ENCODE data around the gene CFAP54.

The CFAP54 gene

DNA sequence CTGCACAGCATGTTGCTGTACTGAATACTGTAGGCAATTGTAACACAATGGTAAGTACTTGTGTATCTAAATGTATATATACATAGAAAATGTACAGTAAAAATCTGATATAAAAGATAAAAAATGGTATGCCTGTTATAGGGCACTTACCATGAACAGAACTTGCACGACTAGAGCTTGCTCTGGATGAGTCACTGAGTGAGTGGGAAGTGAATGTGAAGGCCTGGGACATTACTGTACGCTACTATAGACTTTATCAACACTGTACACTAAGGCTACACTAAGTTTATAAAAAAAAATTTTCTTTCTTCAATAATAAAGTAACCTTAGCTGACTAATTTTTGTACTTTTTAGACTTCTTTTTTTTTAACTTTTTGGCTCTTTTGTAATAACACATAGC is 393.5 kb downstream of the CFAP54 start:
- no peak overlapping the region for H3K4me3 ChIP-seq (ENCODE audit: low read depth, low read length)
- TF ChIP-seq, protein P1, sequence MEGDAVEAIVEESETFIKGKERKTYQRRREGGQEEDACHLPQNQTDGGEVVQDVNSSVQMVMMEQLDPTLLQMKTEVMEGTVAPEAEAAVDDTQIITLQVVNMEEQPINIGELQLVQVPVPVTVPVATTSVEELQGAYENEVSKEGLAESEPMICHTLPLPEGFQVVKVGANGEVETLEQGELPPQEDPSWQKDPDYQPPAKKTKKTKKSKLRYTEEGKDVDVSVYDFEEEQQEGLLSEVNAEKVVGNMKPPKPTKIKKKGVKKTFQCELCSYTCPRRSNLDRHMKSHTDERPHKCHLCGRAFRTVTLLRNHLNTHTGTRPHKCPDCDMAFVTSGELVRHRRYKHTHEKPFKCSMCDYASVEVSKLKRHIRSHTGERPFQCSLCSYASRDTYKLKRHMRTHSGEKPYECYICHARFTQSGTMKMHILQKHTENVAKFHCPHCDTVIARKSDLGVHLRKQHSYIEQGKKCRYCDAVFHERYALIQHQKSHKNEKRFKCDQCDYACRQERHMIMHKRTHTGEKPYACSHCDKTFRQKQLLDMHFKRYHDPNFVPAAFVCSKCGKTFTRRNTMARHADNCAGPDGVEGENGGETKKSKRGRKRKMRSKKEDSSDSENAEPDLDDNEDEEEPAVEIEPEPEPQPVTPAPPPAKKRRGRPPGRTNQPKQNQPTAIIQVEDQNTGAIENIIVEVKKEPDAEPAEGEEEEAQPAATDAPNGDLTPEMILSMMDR (IDR thresholded peaks at IDR 0.05; ENCODE audit: low read depth, low read length, missing control alignments) = no peak
- in situ Hi-C loops (cut with HindIII; ENCODE audit: low sequenced_read_pairs) = no loop called here
- DNase-seq (ENCODE audit: low read depth) = no peak

DNA sequence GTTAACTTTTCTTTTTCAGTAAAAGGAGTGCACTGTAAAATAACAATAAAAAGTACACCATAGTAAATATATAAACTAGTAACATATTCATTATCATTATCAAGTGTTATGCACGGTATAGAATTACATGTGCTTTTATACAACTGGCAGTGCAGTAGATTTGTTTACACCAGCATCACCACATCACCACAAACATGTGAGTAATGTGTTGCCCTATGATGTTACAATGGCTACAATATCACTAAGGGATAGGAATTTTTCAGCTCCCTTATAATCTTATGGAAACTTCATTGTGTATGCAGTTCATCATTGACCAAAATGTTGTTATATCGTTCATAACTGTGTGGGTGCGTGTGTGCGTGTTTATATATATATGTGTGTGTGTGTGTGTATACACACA is 394.2 kb downstream of the CFAP54 start:
- no peak for DNase-seq (ENCODE audit: low read depth)
- in situ Hi-C loops (cut with HindIII; ENCODE audit: low sequenced_read_pairs) = no loop called here
- TF ChIP-seq, protein P1 (IDR thresholded peaks at IDR 0.05; ENCODE audit: low read depth, low read length, missing control alignments) = no peak
- no peak overlapping the region for H3K4me3 ChIP-seq (ENCODE audit: low read depth, low read length)

DNA sequence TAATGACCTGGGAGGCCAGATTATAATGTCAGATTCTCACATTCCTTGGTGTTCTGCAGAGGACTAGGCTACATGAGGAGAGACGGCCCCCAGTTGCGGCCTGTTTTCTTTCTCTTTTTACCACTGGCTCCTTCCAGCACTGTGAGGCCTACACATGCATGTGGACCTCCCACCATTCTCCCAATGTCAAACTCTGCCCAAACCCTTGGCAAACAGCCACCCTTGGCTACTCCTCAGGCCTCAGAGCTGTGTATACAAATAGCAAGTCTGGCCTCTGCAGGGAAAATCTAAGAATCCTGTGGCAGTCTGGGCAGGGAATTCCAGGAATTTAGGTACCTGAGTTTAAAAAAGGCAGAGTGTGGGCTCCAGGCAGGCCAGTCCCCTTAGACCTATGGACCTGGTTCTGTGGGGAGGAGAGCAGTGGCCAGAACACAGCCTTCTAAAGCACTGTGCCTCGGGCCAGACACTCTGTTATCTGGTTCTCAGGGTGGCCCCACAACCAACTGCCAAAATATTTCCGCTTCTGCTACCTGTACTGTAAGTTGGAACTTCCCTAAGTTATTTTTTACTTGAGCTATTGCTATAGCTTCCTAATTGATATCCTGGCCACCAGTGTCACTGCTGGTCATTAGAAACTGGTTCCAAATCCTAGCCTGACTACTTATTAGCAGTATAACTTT is 397.8 kb downstream of the CFAP54 start:
- H3K4me3 ChIP-seq (ENCODE audit: low read depth, low read length) = no peak overlapping the region
- peak; percentile 94 for DNase-seq (ENCODE audit: low read depth)
- TF ChIP-seq, protein P1 (IDR thresholded peaks at IDR 0.05; ENCODE audit: low read depth, low read length, missing control alignments) = no peak
- in situ Hi-C loops (cut with HindIII; ENCODE audit: low sequenced_read_pairs) = no loop called here

DNA sequence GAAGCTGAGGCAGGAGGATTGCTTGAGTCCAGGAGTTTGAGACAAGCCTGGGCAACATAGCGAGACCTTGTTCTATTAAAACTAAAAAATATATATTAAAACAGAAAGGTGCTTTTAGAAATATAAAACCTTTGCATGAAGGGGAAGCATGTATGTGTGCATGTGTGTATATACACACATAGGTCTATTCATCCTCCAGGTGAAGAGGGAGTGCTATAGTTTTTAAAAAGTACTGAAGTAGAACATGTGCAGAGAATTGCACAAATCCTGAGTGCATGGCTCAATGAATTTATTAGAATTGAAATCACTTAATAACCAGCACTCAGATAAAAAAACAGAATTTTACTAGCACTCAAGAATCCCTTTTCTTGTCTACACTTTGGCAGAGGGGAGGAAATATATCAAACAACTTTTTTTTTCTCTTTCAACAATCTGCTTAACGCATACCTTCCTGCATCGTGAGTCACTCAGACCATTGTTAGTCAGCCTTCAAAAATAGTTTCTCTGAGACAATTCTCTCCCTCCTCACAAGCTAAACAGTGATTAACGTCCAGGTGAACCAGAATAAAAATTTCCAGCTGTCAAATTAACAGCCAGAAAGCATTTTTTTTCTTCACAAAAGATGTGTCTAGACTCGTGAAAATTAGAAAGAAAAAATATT is 400.0 kb downstream of the CFAP54 start:
- peak; percentile 40 for DNase-seq (ENCODE audit: low read depth)
- H3K4me3 ChIP-seq (ENCODE audit: low read depth, low read length) = no peak overlapping the region
- in situ Hi-C loops (cut with HindIII; ENCODE audit: low sequenced_read_pairs) = no loop called here
- TF ChIP-seq, protein P1 (IDR thresholded peaks at IDR 0.05; ENCODE audit: low read depth, low read length, missing control alignments) = no peak

DNA sequence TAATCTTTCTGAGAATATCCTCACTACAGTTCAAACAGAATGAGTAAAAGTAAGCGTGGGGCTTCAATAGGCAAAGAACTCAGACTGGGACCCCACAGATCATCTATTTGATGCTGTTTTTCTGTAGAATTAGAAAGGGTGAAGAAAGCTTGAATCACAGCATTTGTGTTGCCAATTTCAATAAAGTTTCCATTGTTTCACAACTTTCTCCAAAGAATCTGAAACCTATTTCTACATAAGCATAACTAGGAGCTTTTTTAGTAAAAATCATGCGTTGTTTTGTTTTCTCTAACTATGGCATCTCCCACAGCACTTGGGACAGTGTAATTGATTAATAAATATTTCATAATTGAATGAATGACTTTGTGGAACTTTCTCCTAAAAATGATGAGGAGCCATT is 401.0 kb downstream of the CFAP54 start:
- H3K4me3 ChIP-seq (ENCODE audit: low read depth, low read length) = no peak overlapping the region
- in situ Hi-C loops (cut with HindIII; ENCODE audit: low sequenced_read_pairs) = no loop called here
- DNase-seq (ENCODE audit: low read depth) = no peak
- TF ChIP-seq, protein P1 (IDR thresholded peaks at IDR 0.05; ENCODE audit: low read depth, low read length, missing control alignments) = no peak

DNA sequence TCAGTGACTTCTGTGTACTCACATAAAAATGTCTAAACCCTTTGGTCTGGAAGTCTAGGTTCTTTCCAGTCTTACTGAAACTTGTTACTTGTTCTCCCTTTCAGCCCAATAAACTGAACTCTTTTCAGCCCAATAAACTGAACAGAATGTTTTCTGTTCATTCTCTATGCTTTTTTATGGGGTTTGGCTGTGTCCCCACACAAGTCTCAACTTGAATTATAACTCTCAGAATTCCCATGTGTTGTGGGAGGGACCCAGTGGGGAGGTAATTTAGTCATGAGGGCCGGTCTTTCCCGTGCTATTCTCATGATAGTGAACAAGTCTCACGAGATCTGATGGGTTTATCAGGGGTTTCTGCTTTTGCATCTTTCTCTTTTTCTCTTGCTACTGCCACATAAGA is 402.7 kb downstream of the CFAP54 start:
- TF ChIP-seq, protein P1 (IDR thresholded peaks at IDR 0.05; ENCODE audit: low read depth, low read length, missing control alignments) = no peak
- in situ Hi-C loops (cut with HindIII; ENCODE audit: low sequenced_read_pairs) = no loop called here
- no peak overlapping the region for H3K4me3 ChIP-seq (ENCODE audit: low read depth, low read length)
- DNase-seq (ENCODE audit: low read depth) = no peak
